22Rv1 (cell line): Measurements from ENCODE around the gene POLR2J2.
"Not testable (repeated sequence)": the region's sequence is repeated elsewhere in the genome, so short reads cannot be mapped to it uniquely, and the experiment has no call there.

Experiments used
- ZFX ChIP-seq: fragments of 450-650 bp; IDR thresholded peaks from 2 replicates; pipeline ENCODE4 v1.6.1; 2017; ENCODE audit warnings: antibody characterized with exemption, borderline replicate concordance
- TF ChIP-seq, protein P1 (sequence below): fragments of 450-650 bp; IDR thresholded peaks from 2 replicates; pipeline ENCODE4 v1.5.1; 2017; ENCODE audit warnings: mild to moderate bottlenecking

DNA sequence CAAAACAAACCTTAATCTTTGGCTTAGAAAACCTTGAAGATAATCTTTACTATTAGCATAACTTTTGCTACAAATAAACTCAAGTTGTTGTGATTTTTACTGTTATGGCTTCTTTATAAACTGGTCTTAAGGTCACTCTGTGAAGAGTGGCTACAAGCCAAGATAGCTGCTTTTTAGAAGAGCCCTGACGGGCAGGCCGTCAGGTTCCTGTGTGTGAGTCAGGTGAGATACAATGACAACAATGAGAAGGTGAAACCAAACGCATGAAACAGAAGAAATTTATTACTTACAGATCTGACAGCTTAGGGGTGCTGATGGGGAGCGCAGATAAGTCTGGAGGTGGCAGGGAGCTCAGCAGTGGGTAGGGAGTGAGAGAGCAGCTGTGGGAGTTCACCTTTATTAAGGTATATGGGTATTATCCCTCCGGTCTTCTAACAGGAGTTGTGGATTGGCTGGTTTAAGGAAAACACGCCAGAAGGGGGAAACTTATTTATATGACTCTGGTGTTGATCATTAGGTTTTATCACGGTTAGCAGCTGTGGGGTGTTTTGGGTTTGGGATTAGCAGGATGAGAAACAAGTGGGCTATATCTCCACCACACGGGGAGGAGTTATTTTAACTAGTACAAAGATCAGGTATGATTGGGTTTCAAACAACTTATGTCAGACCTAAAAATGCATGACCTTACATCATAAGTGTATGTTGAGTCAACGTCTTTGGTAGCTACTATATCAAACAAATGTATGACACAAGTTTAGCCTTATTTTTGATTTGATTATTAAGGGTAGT, 27.7 kb upstream of the POLR2J2 start:
- TF ChIP-seq, protein P1, sequence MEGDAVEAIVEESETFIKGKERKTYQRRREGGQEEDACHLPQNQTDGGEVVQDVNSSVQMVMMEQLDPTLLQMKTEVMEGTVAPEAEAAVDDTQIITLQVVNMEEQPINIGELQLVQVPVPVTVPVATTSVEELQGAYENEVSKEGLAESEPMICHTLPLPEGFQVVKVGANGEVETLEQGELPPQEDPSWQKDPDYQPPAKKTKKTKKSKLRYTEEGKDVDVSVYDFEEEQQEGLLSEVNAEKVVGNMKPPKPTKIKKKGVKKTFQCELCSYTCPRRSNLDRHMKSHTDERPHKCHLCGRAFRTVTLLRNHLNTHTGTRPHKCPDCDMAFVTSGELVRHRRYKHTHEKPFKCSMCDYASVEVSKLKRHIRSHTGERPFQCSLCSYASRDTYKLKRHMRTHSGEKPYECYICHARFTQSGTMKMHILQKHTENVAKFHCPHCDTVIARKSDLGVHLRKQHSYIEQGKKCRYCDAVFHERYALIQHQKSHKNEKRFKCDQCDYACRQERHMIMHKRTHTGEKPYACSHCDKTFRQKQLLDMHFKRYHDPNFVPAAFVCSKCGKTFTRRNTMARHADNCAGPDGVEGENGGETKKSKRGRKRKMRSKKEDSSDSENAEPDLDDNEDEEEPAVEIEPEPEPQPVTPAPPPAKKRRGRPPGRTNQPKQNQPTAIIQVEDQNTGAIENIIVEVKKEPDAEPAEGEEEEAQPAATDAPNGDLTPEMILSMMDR = not testable (repeated sequence)
- not testable (repeated sequence) for TF ChIP-seq ZFX
